Measurements from ENCODE around the gene COPS2. TPM values are rescaled to one million over a fixed set of nuclear protein-coding genes. Genes with fewer than 3 reads are reported as not detected.
"Not testable (repeated sequence)": the region's sequence is repeated elsewhere in the genome, so short reads cannot be mapped to it uniquely, and the experiment has no call there.

The COPS2 gene
- total RNA-seq: 100 to 1,000 TPM in 4 of 8 experiments, 10 to 100 TPM in 4; 55.0 to 128 (median 86.1) TPM

- peak within 1 kb of the TSS; percentile 72 to 84 (median 81) for H3K4me3 ChIP-seq
- 0% methylated on average over 1 to 12 of the region's 46 CpGs; no CpG with 5 or more reads in 3 of the 10 experiments for WGBS, 10 experiments
- in situ Hi-C loops (cut with MboI; ENCODE audit: low pct_unique_long_range_greater_than_20kb in 2 of 9, low sequenced_read_pairs in 9 of 9, unreplicated experiment in 9 of 9): loop anchor here in 1 of 9 experiments (25.0 kb wide), 1 partner anchor 293 kb away; no protein-coding TSS in a partner anchor
- H3K4me1 ChIP-seq (replicated peaks in 1 of 2): peaks cover 0 to 16% of the 10 kb centered on the region in 2 donors
- peak within 1 kb of the TSS; percentile 92 to 95 for H3K27ac ChIP-seq
- ATAC-seq (replicated peaks in 6 of 8): peak; percentile 91 to 97 (median 95)
These were observed at the start of gene COPS2 for GRCh38 chr15:49155110-49155833. Gene COPS2 (minus strand): TSS chr15:49155599. CDS start chr15:49155578, 21 bp downstream.

DNA sequence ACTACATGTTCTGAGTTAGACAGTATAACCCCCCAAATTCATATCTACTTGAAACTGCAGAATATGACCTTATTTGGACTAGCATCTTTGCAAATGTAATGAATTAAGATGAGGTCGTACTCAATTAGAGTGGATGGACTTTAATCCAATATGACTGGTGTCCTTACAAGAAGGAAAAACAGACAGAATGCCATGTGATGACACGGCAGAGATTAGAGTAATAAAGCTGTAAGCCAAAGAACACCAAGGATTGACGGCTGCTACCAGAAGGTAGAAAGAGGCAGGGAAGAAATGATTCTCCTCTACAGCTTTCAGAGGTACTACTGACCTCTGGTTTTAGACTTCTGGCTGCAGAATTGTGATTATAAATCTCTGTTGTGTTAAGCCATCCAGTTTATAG, 44.9 kb upstream of the COPS2 start:
- 73 to 100% (median 94%) methylated on average over 1 to 3 of the region's 3 CpGs for WGBS, 10 experiments
- Histone ChIP-seq H3K4me3 (no peak overlapping the region), H3K4me1 (replicated peaks in 1 of 2) (no peaks in the 10 kb centered on the region), H3K27ac (no peak overlapping the region)
- no peak for ATAC-seq (replicated peaks in 6 of 8)
- in situ Hi-C loops (cut with MboI; ENCODE audit: low pct_unique_long_range_greater_than_20kb in 2 of 9, low sequenced_read_pairs in 9 of 9, unreplicated experiment in 9 of 9): loop anchor here in 1 of 9 experiments (25.0 kb wide), 1 partner anchor 338 kb away; no protein-coding TSS in a partner anchor

DNA sequence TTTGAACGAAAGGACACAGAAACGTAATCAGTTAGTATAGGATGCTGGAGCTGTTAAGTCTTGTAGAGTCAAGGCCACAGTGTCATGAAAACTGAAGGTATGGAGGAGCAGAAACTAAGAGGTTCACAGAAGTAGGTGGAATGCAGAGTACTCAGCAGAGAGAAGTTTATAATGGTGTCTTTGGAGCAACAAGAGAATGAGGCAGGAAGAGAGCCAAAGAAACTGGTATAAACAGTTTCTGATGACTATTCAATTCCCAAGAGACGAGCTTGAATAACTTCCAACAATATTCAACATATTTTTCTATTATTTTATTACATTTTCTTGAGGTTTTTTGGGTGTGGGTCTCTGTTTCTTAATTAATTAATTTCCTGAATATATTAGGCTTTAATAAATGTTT, 44.3 kb upstream of the COPS2 start:
- ATAC-seq (replicated peaks in 6 of 8): no peak
- in situ Hi-C loops (cut with MboI; ENCODE audit: low pct_unique_long_range_greater_than_20kb in 2 of 9, low sequenced_read_pairs in 9 of 9, unreplicated experiment in 9 of 9): loop anchor here in 1 of 9 experiments (25.0 kb wide), 1 partner anchor 337 kb away; no protein-coding TSS in a partner anchor
- Histone ChIP-seq H3K4me3 (no peak overlapping the region), H3K4me1 (replicated peaks in 1 of 2) (no peaks in the 10 kb centered on the region), H3K27ac (no peak overlapping the region)
- 63 to 100% (median 92%) methylated on average over 1 to 3 of the region's 3 CpGs; no CpG with 5 or more reads in 1 of the 10 experiments for WGBS, 10 experiments

GRCh38 chr15:49196856-49197255, 41.5 kb upstream of the COPS2 start:
- in situ Hi-C loops (cut with MboI; ENCODE audit: low pct_unique_long_range_greater_than_20kb in 2 of 9, low sequenced_read_pairs in 9 of 9, unreplicated experiment in 9 of 9): no loop called here
- Histone ChIP-seq H3K27ac (no peak overlapping the region), H3K4me3 (no peak overlapping the region), H3K4me1 (replicated peaks in 1 of 2) (no peaks in the 10 kb centered on the region)
- WGBS, 10 experiments: 80 to 100% (median 100%) methylated on average over 1 to 4 of the region's 4 CpGs; no CpG with 5 or more reads in 1 of the 10 experiments
- no peak for ATAC-seq (replicated peaks in 6 of 8)

GRCh38 chr15:49191892-49192291, 36.5 kb upstream of the COPS2 start:
- peaks cover 0 to 9% of the 10 kb centered on the region in 2 donors for H3K4me1 ChIP-seq (replicated peaks in 1 of 2)
- in situ Hi-C loops (cut with MboI; ENCODE audit: low pct_unique_long_range_greater_than_20kb in 2 of 9, low sequenced_read_pairs in 9 of 9, unreplicated experiment in 9 of 9): no loop called here
- ATAC-seq (replicated peaks in 6 of 8): no peak
- H3K27ac ChIP-seq: no peak overlapping the region
- 71 to 100% (median 92%) methylated on average over 1 to 2 of the region's 2 CpGs for WGBS, 10 experiments
- H3K4me3 ChIP-seq: no peak overlapping the region

- Histone ChIP-seq H3K27ac (no peak overlapping the region), H3K4me1 (replicated peaks in 1 of 2) (peaks cover 0 to 9% of the 10 kb centered on the region in 2 donors), H3K4me3 (no peak overlapping the region)
- WGBS, 10 experiments: 67 to 100% (median 96%) methylated on average over 1 to 2 of the region's 2 CpGs
- ATAC-seq (replicated peaks in 6 of 8): no peak
- in situ Hi-C loops (cut with MboI; ENCODE audit: low pct_unique_long_range_greater_than_20kb in 2 of 9, low sequenced_read_pairs in 9 of 9, unreplicated experiment in 9 of 9): no loop called here
These were observed 35.2 kb upstream of the COPS2 start for GRCh38 chr15:49190586-49190985.

GRCh38 chr15:49189631-49190030, 34.2 kb upstream of the COPS2 start:
- ATAC-seq (replicated peaks in 6 of 8): peak in 1 of 8 experiments; percentile 22
- H3K27ac ChIP-seq: no peak overlapping the region
- in situ Hi-C loops (cut with MboI; ENCODE audit: low pct_unique_long_range_greater_than_20kb in 2 of 9, low sequenced_read_pairs in 9 of 9, unreplicated experiment in 9 of 9): no loop called here
- no peak overlapping the region for H3K4me3 ChIP-seq
- 81 to 100% (median 94%) methylated on average over 2 of the region's 2 CpGs; no CpG with 5 or more reads in 1 of the 10 experiments for WGBS, 10 experiments
- H3K4me1 ChIP-seq (replicated peaks in 1 of 2): peaks cover 0 to 9% of the 10 kb centered on the region in 2 donors

DNA sequence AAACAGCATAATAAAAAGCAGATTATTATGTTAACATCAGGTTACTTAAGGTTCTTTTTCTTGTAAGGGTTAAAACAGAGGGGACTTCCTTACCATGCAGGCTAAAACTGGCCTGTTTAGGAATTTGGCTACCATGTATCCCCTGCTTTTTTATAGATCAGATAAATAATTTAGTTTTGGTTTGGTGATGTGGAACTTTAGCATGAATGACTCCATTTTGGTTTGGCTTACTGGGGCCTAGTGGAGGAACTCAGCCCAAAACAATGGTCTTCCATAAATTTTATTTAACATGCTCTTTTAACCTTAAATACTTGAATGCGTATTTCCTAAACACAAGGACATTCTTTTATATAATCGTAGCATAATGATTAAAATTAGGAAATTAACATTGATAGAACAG, 33.5 kb upstream of the COPS2 start:
- 71 to 100% (median 97%) methylated on average over 1 to 2 of the region's 2 CpGs; no CpG with 5 or more reads in 2 of the 10 experiments for WGBS, 10 experiments
- ATAC-seq (replicated peaks in 6 of 8): no peak
- in situ Hi-C loops (cut with MboI; ENCODE audit: low pct_unique_long_range_greater_than_20kb in 2 of 9, low sequenced_read_pairs in 9 of 9, unreplicated experiment in 9 of 9): no loop called here
- Histone ChIP-seq H3K4me3 (no peak overlapping the region), H3K4me1 (replicated peaks in 1 of 2) (peaks cover 0 to 9% of the 10 kb centered on the region in 2 donors), H3K27ac (no peak overlapping the region)

DNA sequence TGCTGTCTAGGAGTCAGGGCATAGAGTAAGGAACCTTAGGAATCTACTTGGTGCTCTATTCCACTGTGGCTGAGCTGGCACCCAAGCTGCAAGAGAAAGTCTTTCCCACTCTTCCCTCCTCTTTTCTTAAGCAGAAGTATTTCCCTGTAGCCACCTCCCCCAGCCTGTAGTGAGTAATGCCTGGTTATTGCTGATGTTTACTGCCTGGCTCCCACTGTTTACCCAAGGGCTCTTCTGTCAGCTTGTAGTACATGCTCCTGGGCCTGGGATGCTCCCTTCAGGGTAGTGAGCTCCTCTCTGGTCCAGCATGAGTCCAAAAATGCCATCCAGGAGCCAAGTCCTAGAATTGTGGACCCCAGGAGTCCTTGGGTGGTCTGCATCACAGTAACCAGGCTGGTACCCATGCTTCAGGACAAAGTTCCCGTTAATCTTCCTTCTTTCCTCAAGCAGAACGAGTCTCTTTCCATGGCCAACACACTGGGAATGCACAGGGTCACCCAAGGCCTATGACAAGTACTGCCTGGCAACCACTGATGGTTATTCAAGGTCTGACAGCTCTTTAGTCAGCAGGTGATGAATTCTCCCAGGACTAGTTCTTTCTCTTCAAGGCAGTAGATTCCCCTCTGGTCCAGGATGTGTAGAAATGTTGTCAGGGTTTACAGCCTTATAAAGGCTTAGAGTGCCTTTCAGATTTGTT, 32.3 kb upstream of the COPS2 start:
- Histone ChIP-seq H3K4me1 (replicated peaks in 1 of 2) (peaks cover 0 to 9% of the 10 kb centered on the region in 2 donors), H3K27ac (no peak overlapping the region), H3K4me3 (no peak overlapping the region)
- in situ Hi-C loops (cut with MboI; ENCODE audit: low pct_unique_long_range_greater_than_20kb in 2 of 9, low sequenced_read_pairs in 9 of 9, unreplicated experiment in 9 of 9): no loop called here
- ATAC-seq (replicated peaks in 6 of 8): peak in 5 of 8 experiments; percentile 42 to 97 (median 59)
- WGBS, 10 experiments: 72 to 100% (median 76%) methylated on average over 1 to 2 of the region's 2 CpGs; no CpG with 5 or more reads in 6 of the 10 experiments

GRCh38 chr15:49185473-49185872, 30.1 kb upstream of the COPS2 start:
- Histone ChIP-seq H3K27ac (no peak overlapping the region), H3K4me1 (replicated peaks in 1 of 2) (peaks cover 0 to 9% of the 10 kb centered on the region in 2 donors), H3K4me3 (no peak overlapping the region)
- ATAC-seq (replicated peaks in 6 of 8): no peak
- in situ Hi-C loops (cut with MboI; ENCODE audit: low pct_unique_long_range_greater_than_20kb in 2 of 9, low sequenced_read_pairs in 9 of 9, unreplicated experiment in 9 of 9): no loop called here
- 80 to 100% (median 95%) methylated on average over 1 of the region's 1 CpG; no CpG with 5 or more reads in 2 of the 10 experiments for WGBS, 10 experiments

DNA sequence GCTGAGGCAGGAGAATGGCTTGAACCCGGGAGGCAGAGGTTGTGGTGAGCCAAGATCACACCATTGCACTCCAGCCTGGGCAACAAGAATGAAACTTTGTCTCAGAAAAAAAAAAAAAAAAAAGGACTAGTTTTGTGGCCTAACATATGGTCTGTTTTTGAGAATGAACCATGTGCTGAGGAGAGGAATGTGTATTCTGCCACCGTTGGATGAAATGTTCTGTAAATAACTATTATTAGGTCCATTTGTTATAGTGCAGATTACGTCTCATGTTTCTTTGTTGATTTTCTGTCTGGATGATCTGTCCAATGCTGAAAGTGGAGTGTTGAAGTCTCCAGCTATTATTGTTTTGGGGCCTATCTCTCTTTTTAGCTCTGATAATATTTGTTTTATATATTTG, 28.3 kb upstream of the COPS2 start:
- ATAC-seq (replicated peaks in 6 of 8); H3K4me1 ChIP-seq (replicated peaks in 1 of 2); H3K27ac ChIP-seq; H3K4me3 ChIP-seq; in situ Hi-C loops (cut with MboI; ENCODE audit: low pct_unique_long_range_greater_than_20kb in 2 of 9, low sequenced_read_pairs in 9 of 9, unreplicated experiment in 9 of 9): not testable (repeated sequence)
- WGBS, 10 experiments: 67 to 100% (median 100%) methylated on average over 1 to 3 of the region's 3 CpGs; no CpG with 5 or more reads in 1 of the 10 experiments

- in situ Hi-C loops (cut with MboI; ENCODE audit: low pct_unique_long_range_greater_than_20kb in 2 of 9, low sequenced_read_pairs in 9 of 9, unreplicated experiment in 9 of 9): no loop called here
- Histone ChIP-seq H3K27ac (no peak overlapping the region), H3K4me3 (no peak overlapping the region), H3K4me1 (replicated peaks in 1 of 2) (peaks cover 0 to 2% of the 10 kb centered on the region in 2 donors)
- 90 to 100% (median 96%) methylated on average over 2 to 4 of the region's 4 CpGs for WGBS, 10 experiments
- ATAC-seq (replicated peaks in 6 of 8): no peak
These were observed 26.7 kb upstream of the COPS2 start for GRCh38 chr15:49182128-49182527.

All from motor neuron (in vitro differentiated cells).